T-helper 9 cell (primary cell): ENCODE data around the gene UNC5A.

Experiments
- DNase-seq: peaks from one replicate; pipeline ENCODE4 v3.0.0-alpha.2; 2020

The UNC5A gene

GRCh38 chr5:176802116-176802784 is 8.1 kb upstream of the UNC5A start:
- DNase-seq: no peak

DNA sequence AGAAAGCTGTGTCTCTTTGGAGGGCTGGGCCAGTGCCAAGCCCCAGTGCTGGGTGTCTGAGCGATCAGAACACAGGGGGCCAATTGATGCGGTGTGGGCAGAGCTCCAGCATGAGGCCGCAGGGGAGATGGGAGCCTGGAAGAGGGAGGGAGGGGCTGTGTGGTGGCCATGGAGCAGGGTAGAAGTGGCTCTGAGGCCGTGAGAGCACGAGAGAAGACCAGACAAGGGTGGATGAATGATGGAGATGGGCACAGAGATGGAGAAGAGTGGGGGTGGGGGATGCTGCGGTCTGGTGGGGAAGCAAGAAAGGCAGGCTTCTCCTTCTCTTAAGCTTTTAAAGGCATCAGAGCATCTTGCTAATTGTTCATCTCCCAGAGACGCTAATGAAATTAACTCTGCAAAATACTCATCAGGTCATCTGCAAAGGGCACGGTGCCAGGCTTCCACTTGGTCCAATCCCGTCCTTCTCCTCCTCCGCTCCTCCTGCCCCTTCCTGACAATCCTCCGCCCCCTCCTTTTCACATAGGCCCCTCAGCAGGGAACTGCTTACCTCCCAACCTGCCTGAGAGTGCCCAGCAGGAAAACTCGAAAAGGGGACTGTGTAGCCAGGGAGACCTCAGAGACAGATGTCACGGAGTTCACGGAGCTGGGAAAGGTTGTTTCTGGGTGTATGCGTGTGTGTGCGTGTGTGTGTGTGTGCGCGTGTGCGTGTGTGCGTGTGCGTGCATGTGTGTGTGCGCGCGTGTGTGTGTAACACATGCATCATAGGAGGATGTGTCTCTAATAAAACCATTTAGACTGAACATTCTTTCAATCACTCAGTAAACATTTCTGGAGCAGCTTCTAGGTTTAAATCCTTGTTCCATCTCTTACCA is 7.1 kb upstream of the UNC5A start:
- no peak for DNase-seq

- DNase-seq: no peak
Measured at GRCh38 chr5:176803943-176804498, 6.3 kb upstream of the UNC5A start.

DNA sequence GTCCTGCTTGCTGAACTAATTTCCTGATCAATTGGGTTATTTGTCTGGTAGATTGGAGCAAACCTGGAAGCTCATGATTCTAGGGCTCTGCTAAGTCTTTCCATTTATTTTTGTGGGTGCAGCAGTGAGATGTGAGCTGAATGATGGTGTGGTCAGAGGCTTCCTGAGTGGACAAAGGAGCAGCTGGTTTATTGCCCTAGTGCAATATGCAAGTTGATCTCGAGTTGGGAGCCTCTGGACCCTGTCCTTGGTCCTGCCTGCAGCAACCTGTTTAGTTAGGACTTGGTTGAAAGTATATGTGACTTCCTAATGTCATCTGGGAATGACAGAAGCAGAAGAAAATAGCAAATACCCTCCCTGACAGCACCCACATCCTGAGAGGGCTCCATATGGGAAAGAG is 4.2 kb upstream of the UNC5A start:
- DNase-seq: no peak

DNA sequence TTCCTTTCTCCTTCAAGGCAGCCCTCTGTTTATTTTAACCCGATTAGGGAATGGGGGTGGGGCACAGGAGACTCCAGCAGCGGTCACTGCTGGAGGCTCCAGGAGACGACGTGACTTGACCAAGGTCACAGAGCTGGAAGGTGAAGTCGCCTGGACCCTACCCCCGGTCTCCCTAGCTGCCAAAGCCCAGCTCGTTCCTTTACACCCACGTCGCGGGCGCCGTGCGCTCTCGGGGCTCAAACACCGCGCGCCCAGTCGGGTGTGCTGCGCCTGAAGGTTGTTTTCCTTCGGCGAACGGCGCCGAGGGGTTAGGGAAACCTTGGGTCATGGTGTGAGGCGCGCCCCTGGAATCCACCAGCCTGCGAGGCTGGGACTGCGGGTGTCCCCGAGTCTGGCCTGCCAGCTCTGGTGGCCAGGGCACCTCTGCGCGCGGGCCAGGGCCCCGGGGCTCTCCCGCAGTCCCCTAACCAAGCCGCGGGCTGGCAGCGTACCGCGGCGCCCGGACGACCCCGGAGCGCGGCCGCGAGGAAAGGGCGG is 747 bp upstream of the UNC5A start:
- DNase-seq: no peak

GRCh38 chr5:176810687-176811501 is 535 bp downstream of the UNC5A start:
- no peak for DNase-seq

GRCh38 chr5:176812269-176813259 is 2.2 kb downstream of the UNC5A start:
- no peak for DNase-seq

DNA sequence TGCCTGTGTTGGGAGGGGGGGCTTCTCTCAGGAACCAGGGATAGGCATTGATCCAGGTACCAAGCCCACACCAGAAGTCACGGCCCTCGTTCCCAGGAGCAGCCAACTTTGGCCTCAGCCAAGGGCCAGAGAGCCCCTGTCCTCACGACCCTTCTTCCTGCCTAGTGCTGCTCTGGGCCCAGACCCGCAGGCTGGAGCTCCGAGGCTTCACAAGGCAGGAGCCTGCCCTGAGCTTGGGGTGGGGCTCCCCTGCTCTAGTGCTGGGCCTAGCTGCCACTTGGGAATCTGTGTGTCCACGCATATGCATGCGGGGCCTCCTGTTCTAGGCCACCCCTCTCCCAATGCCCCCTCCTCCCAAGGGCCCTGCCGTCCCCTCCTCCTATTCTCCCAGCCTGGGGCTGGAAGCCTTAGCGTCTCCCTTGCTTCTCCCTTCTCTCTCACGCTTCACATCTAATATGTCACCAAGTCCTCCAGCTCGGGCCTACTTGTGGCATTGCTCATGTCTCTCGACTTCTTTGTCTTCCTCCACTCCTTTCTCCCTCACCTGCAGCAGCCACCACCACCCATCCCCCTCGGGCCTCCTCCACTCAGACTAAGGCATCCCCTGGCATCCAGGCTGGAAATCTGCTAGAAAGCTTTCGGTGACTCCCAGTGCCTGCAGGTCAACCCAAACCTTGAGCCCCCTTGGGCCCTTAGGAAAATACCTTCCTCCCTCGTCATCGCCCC is 3.4 kb downstream of the UNC5A start:
- DNase-seq: no peak

DNA sequence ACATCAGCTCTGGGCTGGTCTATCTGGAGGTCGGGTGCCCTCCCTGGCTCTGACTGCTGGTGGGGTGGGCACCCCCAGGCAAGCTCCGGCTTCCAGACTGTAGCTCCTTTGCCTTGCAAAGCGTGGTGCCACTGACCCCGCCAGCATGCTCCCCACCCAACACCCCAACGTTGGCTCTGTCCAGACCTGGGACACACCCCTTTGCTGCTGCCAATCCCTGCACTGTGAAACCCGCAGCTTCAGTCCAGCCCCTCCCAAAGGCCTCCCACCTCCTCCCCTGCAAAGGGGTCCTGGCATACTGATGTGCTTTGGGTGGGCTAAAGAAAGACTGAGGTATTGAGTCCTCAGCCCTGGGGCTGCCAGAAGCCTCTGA is 3.9 kb downstream of the UNC5A start:
- DNase-seq: no peak

DNA sequence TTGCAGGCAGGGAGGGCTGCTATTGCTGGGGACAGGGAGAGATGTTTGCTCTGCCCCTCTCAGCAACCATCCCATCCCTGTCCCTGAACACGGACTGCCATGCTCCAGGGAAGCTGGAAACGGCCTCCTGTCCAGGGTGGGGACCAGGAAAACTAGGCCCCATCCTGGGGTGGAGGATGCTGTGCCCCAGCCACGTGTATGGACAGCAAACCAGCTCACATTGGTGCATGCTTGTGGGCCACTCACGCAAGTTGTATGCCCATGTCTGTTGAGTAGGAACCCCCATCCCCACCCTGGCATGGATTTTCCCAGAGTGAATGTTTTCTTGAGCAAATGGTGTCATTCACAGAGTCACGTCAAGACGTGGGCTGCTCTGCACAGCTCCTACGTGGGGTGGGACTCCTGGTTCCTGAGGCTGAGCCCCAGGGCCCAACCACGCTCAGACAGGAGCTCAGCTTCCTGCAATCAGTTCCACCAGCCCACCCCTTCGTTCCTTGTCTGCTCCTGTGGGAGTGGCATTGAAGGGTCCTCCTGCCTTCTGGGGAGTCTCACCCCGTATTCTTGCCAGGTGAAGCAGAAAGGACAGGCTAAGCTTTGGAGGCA is 4.6 kb downstream of the UNC5A start:
- no peak for DNase-seq

- no peak for DNase-seq
Measured at GRCh38 chr5:176816043-176816745, 5.8 kb downstream of the UNC5A start.

DNA sequence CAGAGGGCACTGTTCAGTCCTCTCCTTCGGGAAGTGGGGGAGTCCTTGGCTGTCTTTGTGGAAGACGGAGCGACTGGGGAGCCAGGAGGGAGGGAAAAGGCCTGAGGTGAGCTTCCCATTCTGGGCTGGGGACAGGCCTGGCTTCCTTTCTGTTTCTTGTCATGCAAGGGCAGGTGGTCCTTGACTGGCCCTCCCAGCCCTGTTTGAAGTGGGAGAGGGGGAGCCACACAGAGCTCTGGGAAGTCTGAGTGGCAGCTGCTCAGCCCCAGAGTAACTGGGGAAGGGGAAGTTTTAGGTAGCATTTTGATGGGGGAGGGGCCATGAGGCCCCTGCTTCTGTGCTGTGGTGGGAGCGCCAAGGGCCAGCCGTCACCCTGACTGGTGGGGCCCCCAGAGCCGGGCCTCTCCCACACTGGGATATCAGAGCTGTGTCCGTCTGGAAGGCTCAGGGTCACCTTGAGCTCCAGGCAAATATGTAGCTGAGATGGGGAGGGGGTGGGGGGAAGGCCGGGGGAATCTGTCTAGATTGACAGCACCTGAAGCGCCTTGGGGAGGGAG is 6.5 kb downstream of the UNC5A start:
- DNase-seq: no peak

DNA sequence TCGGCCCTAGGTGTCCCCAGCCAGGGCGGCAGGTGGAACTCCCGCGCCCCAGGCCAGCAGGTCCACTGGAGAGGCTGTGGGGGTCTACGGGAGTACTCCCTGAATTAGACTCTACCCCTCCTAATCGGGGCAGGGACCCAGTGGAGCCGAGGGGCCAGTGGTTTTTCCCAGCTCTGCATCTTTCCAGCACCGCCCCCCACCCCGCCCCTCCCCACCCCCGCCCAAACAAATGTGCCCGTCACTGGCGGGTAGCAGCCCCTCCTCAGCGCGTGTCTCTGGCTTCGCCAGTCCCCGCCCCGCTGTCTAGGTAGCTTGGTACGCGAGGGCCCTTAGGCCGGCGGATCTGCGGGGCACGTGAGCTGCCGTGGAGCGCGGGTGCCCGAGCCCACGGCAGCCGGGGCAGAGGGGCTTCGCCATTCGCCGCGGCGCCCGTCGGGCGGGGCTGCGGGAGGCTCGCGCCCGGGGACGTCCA is 7.0 kb downstream of the UNC5A start:
- DNase-seq: no peak

- no peak for DNase-seq
Measured at GRCh38 chr5:176817841-176818377, 7.5 kb downstream of the UNC5A start.

GRCh38 chr5:176818391-176819098 is 8.2 kb downstream of the UNC5A start:
- DNase-seq: no peak

- DNase-seq: no peak
Measured at GRCh38 chr5:176819476-176819875, 9.1 kb downstream of the UNC5A start.

DNA sequence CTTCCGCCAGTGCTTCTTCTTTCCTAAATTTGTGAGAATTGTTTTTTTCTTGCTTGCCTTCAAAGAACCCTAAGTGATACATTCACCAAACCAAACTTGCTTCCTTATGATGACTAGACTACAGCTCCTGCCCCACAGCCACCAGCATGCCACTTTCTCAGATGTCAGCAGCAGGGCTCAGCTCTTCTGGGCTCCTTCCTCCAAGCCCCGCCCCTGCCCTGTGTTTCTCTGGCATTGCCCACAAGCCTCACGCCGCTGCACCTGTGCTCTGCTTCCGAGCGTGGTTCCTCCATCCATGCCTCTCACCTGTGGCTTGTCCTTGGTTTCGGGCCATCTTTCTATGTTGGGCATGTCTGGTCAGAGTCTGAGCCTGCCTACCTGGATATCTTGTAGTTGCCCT is 10.6 kb downstream of the UNC5A start:
- DNase-seq: no peak

DNA sequence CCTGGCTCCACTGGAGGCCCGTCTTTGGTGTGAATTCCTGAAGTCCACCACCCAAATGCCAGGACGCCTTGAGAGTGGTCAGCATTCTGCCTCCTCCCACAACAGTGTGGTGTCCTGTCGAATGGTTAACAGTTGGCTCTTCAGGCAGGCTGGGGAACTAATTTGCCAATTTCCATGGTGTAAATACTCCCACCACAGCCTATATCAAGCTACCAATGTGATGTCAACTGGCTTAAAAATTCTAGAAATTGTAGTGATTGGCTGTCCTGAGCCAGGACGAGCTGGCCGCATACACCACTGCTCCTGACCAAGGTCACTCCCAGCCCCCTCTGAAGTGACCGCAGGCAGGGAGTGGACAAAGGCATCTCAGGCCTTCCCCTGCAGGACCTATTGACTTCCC is 11.1 kb downstream of the UNC5A start:
- no peak for DNase-seq
